ENCODE results near the gene SKI.
A peak's percentile ranks its signal among the peaks of the same experiment; 100 is the strongest.
"Not testable (repeated sequence)": the region's sequence is repeated elsewhere in the genome, so short reads cannot be mapped to it uniquely, and the experiment has no call there.

SKI gene

GRCh38 chr1:2330519-2331199, 102.5 kb downstream of the SKI start:
- no peak overlapping the region for H3K27ac ChIP-seq (ENCODE audit: low read length)
- no peaks in the 10 kb centered on the region for H3K36me3 ChIP-seq (replicated peaks; ENCODE audit: insufficient read depth, low read length)
- H3K79me2 ChIP-seq (ENCODE audit: low read length): no peaks in the 10 kb centered on the region
- no peak for TF ChIP-seq CTCF (IDR thresholded peaks at IDR 0.05; ENCODE audit: low read length)
- no peak for TF ChIP-seq EZH2 (optimal IDR thresholded peaks at IDR 0.05; ENCODE audit: low read depth, low read length)
- DNase-seq: no peak
- no peaks in the 10 kb centered on the region for H3K9me2 ChIP-seq (replicated peaks; ENCODE audit: insufficient read depth, low read length)
- peaks cover 97% of the 10 kb centered on the region for H3K27me3 ChIP-seq (replicated peaks; ENCODE audit: insufficient read depth, low read length)
- no peak overlapping the region for H3K4me2 ChIP-seq (ENCODE audit: low read depth, low read length)
- no peaks in the 10 kb centered on the region for H4K20me1 ChIP-seq (ENCODE audit: insufficient read depth, low read length)
- H3K4me3 ChIP-seq (ENCODE audit: low read length): no peak overlapping the region
- H2AFZ ChIP-seq (ENCODE audit: low read length): no peak overlapping the region
- H3F3A ChIP-seq (ENCODE audit: insufficient read depth, low read length): peaks cover 5% of the 10 kb centered on the region
- no peaks in the 10 kb centered on the region for H3K4me1 ChIP-seq (ENCODE audit: low read length)
- H3K9me3 ChIP-seq (replicated peaks; ENCODE audit: insufficient read depth, low read length): no peaks in the 10 kb centered on the region
- no peak overlapping the region for H3K9ac ChIP-seq (ENCODE audit: low read length)

DNA sequence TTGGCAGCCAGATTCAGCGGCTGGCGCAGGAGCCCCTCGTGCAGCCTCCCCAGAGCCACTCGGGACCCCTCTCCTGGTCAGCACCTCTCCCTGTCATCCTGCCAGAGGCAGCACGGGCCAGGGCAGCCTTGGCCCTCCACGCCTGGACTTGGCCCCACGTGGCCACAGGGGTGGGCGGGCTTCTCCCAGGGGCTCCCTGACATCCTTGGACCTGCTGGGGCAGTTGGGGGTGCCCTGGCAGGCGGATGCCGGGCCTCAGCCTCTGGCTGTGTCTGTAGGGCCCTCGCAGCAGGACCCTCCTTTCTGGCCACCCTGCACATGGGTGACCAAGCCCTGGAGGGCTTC, 103.1 kb downstream of the SKI start:
- TF ChIP-seq EZH2phosphoT487 (IDR thresholded peaks at IDR 0.05; ENCODE audit: low read length) (no peak), EZH2 (optimal IDR thresholded peaks at IDR 0.05; ENCODE audit: low read depth, low read length) (no peak), CTCF (IDR thresholded peaks at IDR 0.05; ENCODE audit: low read length) (no peak)
- H3K4me1 ChIP-seq (ENCODE audit: low read length): no peaks in the 10 kb centered on the region
- no peak overlapping the region for H3K4me3 ChIP-seq (ENCODE audit: low read length)
- no peak overlapping the region for H3K4me2 ChIP-seq (ENCODE audit: low read depth, low read length)
- H3K27ac ChIP-seq (ENCODE audit: low read length): no peak overlapping the region
- H3K27me3 ChIP-seq (replicated peaks; ENCODE audit: insufficient read depth, low read length): peaks cover 97% of the 10 kb centered on the region
- no peaks in the 10 kb centered on the region for H3K9me2 ChIP-seq (replicated peaks; ENCODE audit: insufficient read depth, low read length)
- H2AFZ ChIP-seq (ENCODE audit: low read length): no peak overlapping the region
- H3K36me3 ChIP-seq (replicated peaks; ENCODE audit: insufficient read depth, low read length): no peaks in the 10 kb centered on the region
- H3K79me2 ChIP-seq (ENCODE audit: low read length): no peaks in the 10 kb centered on the region
- H3K9ac ChIP-seq (ENCODE audit: low read length): no peak overlapping the region
- peaks cover 5% of the 10 kb centered on the region for H3F3A ChIP-seq (ENCODE audit: insufficient read depth, low read length)
- no peaks in the 10 kb centered on the region for H3K9me3 ChIP-seq (replicated peaks; ENCODE audit: insufficient read depth, low read length)
- no peak for DNase-seq
- no peaks in the 10 kb centered on the region for H4K20me1 ChIP-seq (ENCODE audit: insufficient read depth, low read length)

DNA sequence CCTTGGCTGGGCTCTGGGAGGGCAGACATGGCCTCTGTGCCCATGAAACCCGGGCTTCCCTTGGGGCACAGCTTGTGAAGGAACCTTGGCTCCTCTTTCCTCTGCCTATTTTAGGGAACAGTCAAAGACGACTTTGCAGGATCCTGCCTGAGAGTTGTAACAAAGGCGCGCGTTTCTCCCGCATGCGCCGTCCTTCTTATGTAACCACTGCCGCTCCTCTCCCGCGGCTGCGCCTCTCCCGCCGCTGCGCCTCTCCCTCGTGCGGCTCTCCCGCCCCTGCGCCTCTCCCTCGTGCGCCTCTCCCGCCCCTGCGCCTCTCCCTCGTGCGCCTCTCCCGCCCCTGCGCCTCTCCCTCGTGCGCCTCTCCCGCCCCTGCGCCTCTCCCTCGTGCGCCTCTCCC, 103.5 kb downstream of the SKI start:
- H3K36me3 ChIP-seq (replicated peaks; ENCODE audit: insufficient read depth, low read length); DNase-seq; H3K9ac ChIP-seq (ENCODE audit: low read length); H3F3A ChIP-seq (ENCODE audit: insufficient read depth, low read length); H3K9me2 ChIP-seq (replicated peaks; ENCODE audit: insufficient read depth, low read length); H4K20me1 ChIP-seq (ENCODE audit: insufficient read depth, low read length); H3K27ac ChIP-seq (ENCODE audit: low read length); H3K9me3 ChIP-seq (replicated peaks; ENCODE audit: insufficient read depth, low read length); H3K79me2 ChIP-seq (ENCODE audit: low read length); H3K4me2 ChIP-seq (ENCODE audit: low read depth, low read length); H3K4me3 ChIP-seq (ENCODE audit: low read length); H3K4me1 ChIP-seq (ENCODE audit: low read length); H2AFZ ChIP-seq (ENCODE audit: low read length): not testable (repeated sequence)
- H3K27me3 ChIP-seq (replicated peaks; ENCODE audit: insufficient read depth, low read length): peaks cover 97% of the 10 kb centered on the region

- no peaks in the 10 kb centered on the region for H3K9me3 ChIP-seq (replicated peaks; ENCODE audit: insufficient read depth, low read length)
- no peak overlapping the region for H3K9ac ChIP-seq (ENCODE audit: low read length)
- peaks cover 97% of the 10 kb centered on the region for H3K27me3 ChIP-seq (replicated peaks; ENCODE audit: insufficient read depth, low read length)
- H3K36me3 ChIP-seq (replicated peaks; ENCODE audit: insufficient read depth, low read length): no peaks in the 10 kb centered on the region
- no peaks in the 10 kb centered on the region for H3K9me2 ChIP-seq (replicated peaks; ENCODE audit: insufficient read depth, low read length)
- H3K79me2 ChIP-seq (ENCODE audit: low read length): no peaks in the 10 kb centered on the region
- TF ChIP-seq EZH2phosphoT487 (IDR thresholded peaks at IDR 0.05; ENCODE audit: low read length) (no peak), CTCF (IDR thresholded peaks at IDR 0.05; ENCODE audit: low read length) (no peak), EZH2 (optimal IDR thresholded peaks at IDR 0.05; ENCODE audit: low read depth, low read length) (no peak)
- no peak overlapping the region for H3K27ac ChIP-seq (ENCODE audit: low read length)
- DNase-seq: no peak
- no peaks in the 10 kb centered on the region for H4K20me1 ChIP-seq (ENCODE audit: insufficient read depth, low read length)
- H3F3A ChIP-seq (ENCODE audit: insufficient read depth, low read length): peaks cover 5% of the 10 kb centered on the region
- H3K4me1 ChIP-seq (ENCODE audit: low read length): no peaks in the 10 kb centered on the region
- H3K4me3 ChIP-seq (ENCODE audit: low read length): peak overlapping the region; percentile 24; the same call in 1 of the 2 replicates
- H3K4me2 ChIP-seq (ENCODE audit: low read depth, low read length): peak overlapping the region; percentile 68; the same call in 1 of the 2 replicates
- H2AFZ ChIP-seq (ENCODE audit: low read length): 0 out of 2 replicates have a peak overlapping the region, but pooled peaks have one; percentile 42
These were observed 106.2 kb downstream of the SKI start for GRCh38 chr1:2334366-2334765.

Data from MM.1S (cell line).